PC-9 (cell line): ENCODE measurements around the gene RNLS.

Experiments used
- EZH2 ChIP-seq: fragments of 200-600 bp; sonication (generic); IDR thresholded peaks from 2 replicates; pipeline ENCODE4 v1.8.0; 2017; ENCODE audit warnings: antibody characterized with exemption, low read depth
- TF ChIP-seq, protein P1 (sequence below): fragments of 200-600 bp; sonication (generic); conservative IDR thresholded peaks from 2 replicates; pipeline ENCODE4 v1.6.1; 2017; ENCODE audit warnings: mixed run types, antibody characterized with exemption, mild to moderate bottlenecking, moderate library complexity

DNA sequence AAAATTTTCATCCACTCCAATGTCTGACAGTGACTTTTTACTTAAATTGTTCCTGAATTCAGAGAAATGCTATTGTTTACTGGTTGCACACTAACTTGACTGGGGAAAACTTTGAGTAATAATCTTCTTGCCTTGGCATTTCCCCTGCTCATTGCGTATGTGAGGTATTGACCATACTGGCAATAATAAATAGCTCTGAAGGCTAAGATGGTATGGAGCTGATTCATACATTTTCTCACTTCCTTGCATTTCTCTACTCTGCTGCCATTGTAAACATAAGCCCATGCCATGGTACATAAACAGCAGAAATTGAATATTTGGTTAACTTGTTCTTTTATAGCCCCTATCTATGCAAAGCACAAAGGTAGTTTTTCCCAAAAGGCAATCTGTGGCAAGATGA lies 290.0 kb downstream of the RNLS start:
- TF ChIP-seq, protein P1, sequence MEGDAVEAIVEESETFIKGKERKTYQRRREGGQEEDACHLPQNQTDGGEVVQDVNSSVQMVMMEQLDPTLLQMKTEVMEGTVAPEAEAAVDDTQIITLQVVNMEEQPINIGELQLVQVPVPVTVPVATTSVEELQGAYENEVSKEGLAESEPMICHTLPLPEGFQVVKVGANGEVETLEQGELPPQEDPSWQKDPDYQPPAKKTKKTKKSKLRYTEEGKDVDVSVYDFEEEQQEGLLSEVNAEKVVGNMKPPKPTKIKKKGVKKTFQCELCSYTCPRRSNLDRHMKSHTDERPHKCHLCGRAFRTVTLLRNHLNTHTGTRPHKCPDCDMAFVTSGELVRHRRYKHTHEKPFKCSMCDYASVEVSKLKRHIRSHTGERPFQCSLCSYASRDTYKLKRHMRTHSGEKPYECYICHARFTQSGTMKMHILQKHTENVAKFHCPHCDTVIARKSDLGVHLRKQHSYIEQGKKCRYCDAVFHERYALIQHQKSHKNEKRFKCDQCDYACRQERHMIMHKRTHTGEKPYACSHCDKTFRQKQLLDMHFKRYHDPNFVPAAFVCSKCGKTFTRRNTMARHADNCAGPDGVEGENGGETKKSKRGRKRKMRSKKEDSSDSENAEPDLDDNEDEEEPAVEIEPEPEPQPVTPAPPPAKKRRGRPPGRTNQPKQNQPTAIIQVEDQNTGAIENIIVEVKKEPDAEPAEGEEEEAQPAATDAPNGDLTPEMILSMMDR: no peak
- no peak for TF ChIP-seq EZH2
